GM21528 (cell line): ENCODE data around the gene MAP3K4.
A peak's percentile ranks its signal among the peaks of the same experiment; 100 is the strongest.

ENCODE experiments used
- ATAC-seq: cut with Tn5 transposase; IDR thresholded peaks from one replicate; pipeline ENCODE4 v1.9.1; 2021; ENCODE audit warnings: mild to moderate bottlenecking, moderate library complexity; ENCODE audit not compliant: unreplicated experiment, low FRiP score

Gene MAP3K4

GRCh38 chr6:161035182-161035980, 43.8 kb downstream of the MAP3K4 start:
- peak; percentile 36 for ATAC-seq

GRCh38 chr6:161035981-161036263, 44.4 kb downstream of the MAP3K4 start:
- ATAC-seq: no peak

GRCh38 chr6:161037873-161038228, 46.3 kb downstream of the MAP3K4 start:
- no peak for ATAC-seq

- ATAC-seq: peak; percentile 94
Measured at GRCh38 chr6:161038229-161039031, 46.9 kb downstream of the MAP3K4 start.

GRCh38 chr6:161041274-161041673, 49.7 kb downstream of the MAP3K4 start:
- no peak for ATAC-seq

- ATAC-seq: no peak
Measured at GRCh38 chr6:161044335-161044734, 52.8 kb downstream of the MAP3K4 start.

GRCh38 chr6:161048641-161049040, 57.1 kb downstream of the MAP3K4 start:
- ATAC-seq: no peak

GRCh38 chr6:161050134-161050765, 58.7 kb downstream of the MAP3K4 start:
- no peak for ATAC-seq

- ATAC-seq: no peak
Measured at GRCh38 chr6:161053103-161053502, 61.5 kb downstream of the MAP3K4 start.

- no peak for ATAC-seq
Measured at GRCh38 chr6:161054876-161055275, 63.3 kb downstream of the MAP3K4 start.

GRCh38 chr6:161056451-161056850, 64.9 kb downstream of the MAP3K4 start:
- no peak for ATAC-seq

GRCh38 chr6:161057103-161058091, 65.8 kb downstream of the MAP3K4 start:
- no peak for ATAC-seq

GRCh38 chr6:161058741-161059140, 67.2 kb downstream of the MAP3K4 start:
- ATAC-seq: no peak

- no peak for ATAC-seq
Measured at GRCh38 chr6:161061576-161061975, 70.0 kb downstream of the MAP3K4 start.

GRCh38 chr6:161064915-161065314, 73.3 kb downstream of the MAP3K4 start:
- ATAC-seq: no peak

GRCh38 chr6:161066511-161066910, 74.9 kb downstream of the MAP3K4 start:
- no peak for ATAC-seq

- ATAC-seq: no peak
Measured at GRCh38 chr6:161067749-161068148, 76.2 kb downstream of the MAP3K4 start.

GRCh38 chr6:161068321-161068741, 76.8 kb downstream of the MAP3K4 start:
- ATAC-seq: no peak

GRCh38 chr6:161073930-161074329, 82.4 kb downstream of the MAP3K4 start:
- ATAC-seq: no peak

GRCh38 chr6:161074496-161075121, 83.0 kb downstream of the MAP3K4 start:
- ATAC-seq: no peak
